22Rv1 (cell line): ENCODE data around the gene GAS6.

Experiments used
- H3K27ac ChIP-seq: fragments of 450-650 bp; 2 replicates; pipeline ENCODE4 v1.5.1; 2017
- ZFX ChIP-seq: fragments of 450-650 bp; IDR thresholded peaks from 2 replicates; pipeline ENCODE4 v1.6.1; 2017; ENCODE audit warnings: antibody characterized with exemption, borderline replicate concordance
- TF ChIP-seq, protein P1 (sequence below): fragments of 450-650 bp; IDR thresholded peaks from 2 replicates; pipeline ENCODE4 v1.5.1; 2017; ENCODE audit warnings: mild to moderate bottlenecking

The GAS6 gene

DNA sequence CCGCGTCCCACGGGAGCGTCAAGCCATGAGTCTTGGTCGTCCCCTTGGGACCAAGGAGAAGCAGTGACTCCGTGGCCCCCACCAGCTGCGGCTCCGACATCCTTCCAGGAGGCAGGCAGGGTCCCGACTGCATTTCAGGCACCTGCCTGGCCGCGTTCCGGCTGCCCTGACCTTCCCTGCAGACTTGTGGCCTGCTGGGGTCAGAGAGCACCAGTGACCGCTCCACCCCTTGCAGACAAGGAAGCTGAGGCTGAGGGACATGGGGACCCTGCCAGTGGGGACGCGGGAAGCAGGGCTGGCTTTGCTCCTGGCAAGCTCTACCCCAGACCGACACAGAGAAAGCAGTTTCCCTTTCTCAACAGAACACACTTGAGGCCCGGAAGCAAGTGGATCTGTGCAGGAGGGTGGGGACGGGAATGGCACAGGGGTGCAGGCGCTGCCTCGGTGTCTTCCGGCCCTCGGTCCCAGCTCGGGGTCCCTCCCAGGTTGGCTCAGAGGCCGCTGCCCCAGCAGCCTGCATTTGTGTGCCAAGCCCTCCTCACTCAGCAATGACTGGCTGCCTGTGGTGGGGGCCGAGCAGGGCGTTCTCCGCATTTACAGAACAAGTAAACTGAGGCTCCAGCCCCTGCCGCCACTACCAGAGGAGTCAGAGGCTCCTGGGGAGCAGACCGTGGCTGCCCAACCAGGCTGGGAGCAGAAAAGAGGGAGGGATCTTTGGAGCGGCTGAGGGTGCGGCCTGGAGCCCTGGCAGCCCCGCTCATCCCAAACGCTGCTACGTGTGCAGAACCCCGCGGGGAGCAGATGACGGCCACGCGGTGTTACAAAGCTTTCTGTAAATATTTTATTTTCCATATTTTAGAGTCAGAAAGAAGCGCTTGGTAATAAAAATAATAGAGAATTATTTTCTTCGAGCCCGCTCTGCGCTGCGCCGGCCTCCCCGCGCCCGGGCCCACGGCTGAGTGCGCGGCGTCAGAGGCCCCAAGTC, 43.9 kb downstream of the GAS6 start:
- TF ChIP-seq, protein P1, sequence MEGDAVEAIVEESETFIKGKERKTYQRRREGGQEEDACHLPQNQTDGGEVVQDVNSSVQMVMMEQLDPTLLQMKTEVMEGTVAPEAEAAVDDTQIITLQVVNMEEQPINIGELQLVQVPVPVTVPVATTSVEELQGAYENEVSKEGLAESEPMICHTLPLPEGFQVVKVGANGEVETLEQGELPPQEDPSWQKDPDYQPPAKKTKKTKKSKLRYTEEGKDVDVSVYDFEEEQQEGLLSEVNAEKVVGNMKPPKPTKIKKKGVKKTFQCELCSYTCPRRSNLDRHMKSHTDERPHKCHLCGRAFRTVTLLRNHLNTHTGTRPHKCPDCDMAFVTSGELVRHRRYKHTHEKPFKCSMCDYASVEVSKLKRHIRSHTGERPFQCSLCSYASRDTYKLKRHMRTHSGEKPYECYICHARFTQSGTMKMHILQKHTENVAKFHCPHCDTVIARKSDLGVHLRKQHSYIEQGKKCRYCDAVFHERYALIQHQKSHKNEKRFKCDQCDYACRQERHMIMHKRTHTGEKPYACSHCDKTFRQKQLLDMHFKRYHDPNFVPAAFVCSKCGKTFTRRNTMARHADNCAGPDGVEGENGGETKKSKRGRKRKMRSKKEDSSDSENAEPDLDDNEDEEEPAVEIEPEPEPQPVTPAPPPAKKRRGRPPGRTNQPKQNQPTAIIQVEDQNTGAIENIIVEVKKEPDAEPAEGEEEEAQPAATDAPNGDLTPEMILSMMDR: no peak
- TF ChIP-seq ZFX: no peak
- no peak overlapping the region for H3K27ac ChIP-seq

DNA sequence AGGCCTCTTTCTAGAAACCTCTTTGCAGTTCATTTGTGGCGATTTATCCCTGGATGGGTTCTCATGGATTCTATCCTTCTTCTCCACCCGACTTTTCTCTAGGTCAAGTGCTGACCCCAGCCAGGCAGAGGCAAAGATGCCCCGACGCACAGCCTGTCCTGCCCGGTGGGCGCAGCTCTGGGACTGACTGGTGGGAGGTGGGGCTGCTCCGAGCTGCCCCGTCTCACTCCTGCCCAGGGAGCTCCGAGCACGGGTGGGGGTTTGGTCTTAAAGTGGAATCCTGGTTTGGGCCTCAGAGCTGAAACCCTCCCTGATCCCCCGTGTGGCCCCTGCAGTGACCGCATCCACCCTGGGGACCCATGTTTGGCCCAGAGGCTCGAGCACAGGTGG, 44.5 kb downstream of the GAS6 start:
- TF ChIP-seq, protein P1: no peak
- no peak for TF ChIP-seq ZFX
- H3K27ac ChIP-seq: no peak overlapping the region

DNA sequence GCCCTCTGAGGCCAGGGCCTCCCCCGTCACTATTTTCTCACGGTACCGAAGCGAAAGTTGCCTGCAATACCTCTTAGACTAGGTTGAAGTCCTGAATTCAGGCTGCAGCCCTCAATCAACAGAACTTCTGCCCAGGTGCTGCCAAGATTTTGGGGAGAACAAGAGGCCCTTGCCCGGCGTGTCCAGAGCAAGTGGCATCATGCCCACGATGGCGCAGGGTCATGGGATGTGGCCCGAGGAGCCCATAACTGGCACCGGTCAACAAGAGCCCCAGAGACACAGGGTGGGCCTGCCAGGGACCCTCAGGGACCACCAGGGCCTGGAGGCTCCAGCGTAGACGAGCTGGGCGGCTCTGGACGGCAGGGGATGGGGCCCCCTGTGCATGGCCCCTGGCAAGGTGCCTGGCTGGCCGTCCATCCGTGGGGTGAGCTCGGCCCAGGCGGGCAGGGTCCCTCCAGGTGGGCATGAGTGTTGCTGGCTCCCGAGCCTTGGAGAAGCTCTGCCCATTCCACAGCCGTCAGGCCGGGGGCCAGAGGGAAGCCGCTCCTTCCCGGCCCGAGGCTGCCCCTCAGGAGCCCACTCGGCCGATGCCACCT, 45.1 kb downstream of the GAS6 start:
- TF ChIP-seq, protein P1: no peak
- no peak for TF ChIP-seq ZFX
- no peak overlapping the region for H3K27ac ChIP-seq

DNA sequence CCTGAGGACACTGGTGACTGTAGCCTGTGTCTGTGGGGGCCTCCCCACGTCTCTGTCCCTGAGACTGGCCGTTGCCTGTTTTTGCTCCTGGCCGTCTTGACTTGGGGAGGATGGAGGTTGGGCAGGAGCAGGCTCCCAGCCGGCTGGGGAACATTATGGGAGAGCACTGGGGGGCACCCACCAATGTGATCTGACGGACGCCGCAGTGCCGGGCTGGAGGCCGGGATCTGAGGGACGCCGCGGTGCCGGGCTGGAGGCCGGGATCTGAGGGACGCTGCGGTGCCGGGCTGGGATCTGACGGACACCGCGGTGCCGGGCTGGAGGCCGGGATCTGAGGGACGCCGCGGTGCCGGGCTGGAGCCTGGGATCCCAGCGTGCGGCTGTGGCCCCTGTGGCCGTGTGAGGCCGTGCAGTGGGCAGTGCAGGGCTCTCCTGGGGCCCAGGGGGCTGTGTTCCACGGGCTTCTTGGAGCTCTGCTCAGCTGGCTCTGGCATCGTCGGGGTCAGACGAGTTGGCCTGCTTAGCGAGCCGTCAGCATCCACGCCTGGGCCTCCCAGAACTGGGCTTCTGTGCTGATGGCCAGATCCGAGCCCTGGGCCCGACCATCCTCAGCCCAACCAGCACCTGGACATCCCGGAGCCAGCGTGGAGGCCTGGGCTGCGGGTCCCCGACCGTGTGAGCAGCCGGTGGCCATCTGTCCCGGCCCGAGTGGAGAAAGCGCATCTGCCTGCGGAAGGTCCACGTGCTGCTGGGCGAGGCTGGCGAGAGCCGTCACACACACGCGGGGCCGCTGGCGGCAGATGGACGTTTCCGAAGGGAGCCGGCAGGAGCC, 45.8 kb downstream of the GAS6 start:
- no peak overlapping the region for H3K27ac ChIP-seq
- TF ChIP-seq, protein P1: no peak
- TF ChIP-seq ZFX: no peak

DNA sequence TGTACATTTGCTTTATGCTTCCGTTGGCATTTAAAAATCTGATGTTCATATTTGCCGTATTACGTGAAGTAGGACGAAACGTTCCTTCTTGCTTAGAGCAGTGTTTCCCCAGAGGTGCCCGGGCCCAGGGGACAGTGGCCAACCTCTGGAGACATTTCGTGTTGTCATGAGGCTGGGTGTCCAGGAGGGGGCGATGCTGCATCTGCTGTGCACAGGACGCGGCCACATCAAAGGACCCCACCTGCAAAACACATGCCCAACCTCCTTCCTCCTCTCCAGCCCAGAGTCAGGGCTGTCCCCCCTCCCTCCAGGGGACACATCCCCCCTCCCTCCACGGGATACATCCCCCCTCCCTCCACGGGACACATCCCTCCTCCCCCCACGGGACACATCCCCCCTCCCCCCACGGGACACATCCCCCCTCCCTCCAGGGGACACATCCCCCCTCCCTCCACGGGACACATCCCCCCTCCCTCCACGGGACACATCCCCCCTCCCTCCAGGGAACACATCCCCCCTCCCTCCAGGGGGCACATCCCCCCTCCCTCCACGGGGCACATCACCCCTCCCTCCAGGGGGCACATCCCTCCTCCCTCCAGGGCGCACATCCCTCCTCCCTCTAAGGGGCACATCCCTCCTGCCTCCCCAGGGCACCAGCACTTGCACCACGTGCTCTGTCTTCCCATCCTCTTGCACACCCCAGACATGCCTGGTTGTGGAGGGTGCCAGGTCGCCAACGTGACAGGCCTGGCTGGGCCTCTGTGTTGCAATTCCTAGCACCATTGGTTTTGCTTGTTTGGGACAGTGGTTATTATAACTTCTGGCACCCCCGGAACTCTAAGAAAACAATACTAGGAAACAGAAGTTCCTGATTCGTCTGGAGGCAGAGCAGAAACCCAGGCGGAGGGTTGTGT, 46.7 kb downstream of the GAS6 start:
- no peak overlapping the region for H3K27ac ChIP-seq
- TF ChIP-seq ZFX: no peak
- TF ChIP-seq, protein P1: peak; percentile 78

DNA sequence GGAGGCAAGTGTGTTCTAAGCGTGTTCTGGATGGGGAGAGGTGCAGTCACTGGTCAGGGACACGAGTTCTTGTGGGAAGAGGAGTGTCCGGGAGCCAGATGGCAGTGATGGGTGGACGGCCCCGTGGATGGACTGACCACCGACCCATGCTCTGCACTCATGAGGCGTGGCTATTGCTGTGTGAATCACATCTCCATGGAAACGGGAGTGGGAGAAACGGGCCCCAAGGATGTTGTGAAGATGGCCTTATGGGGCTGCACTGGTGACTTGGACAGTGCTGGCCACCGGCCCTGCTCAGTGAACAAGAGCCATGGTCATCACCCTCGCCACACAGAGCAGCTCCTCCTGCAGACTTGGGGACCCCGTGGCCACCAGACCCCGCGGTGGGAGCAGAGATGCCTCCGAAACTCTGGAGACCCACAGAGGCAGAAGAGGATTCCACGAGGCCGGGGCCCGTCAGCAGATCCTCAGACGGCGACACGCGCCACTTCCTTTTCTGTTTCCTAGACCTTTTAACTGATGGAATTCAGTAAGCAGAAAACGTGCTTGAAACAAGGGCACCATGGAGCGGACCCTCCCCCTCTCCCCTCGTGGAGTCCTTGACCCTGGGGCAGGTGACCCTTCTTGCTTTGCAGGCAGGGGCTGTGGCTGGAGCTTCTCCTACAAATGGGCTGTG, 47.5 kb downstream of the GAS6 start:
- H3K27ac ChIP-seq: peak overlapping the region; percentile 85
- TF ChIP-seq, protein P1: no peak
- no peak for TF ChIP-seq ZFX
